Activated CD4-positive, alpha-beta T cell treated with anti-CD3 and anti-CD28 coated beads, Interleukin-2, amount 10 ng/mL, durations not matched to agents 24 days and 14 days (primary cell): Measurements from ENCODE around the gene LGALS12. TPM values are rescaled to one million over a fixed set of nuclear protein-coding genes. Genes with fewer than 3 reads are reported as not detected.
A peak's percentile ranks its signal among the peaks of the same experiment; 100 is the strongest.

Source experiments
- DNase-seq: peaks from one replicate; pipeline ENCODE4 v3.0.0; 2022
- H3K27ac Mint-ChIP-seq: one replicate; pipeline ENCODE4 v1.8.0; 2022; ENCODE audit warnings: mild to moderate bottlenecking, mixed read lengths
- H3K27me3 Mint-ChIP-seq: one replicate; pipeline ENCODE4 v1.8.0; 2022; ENCODE audit warnings: mixed read lengths
- H3K36me3 Mint-ChIP-seq: one replicate; pipeline ENCODE4 v1.8.0; 2022; ENCODE audit warnings: low read depth, mild to moderate bottlenecking, mixed read lengths
- H3K4me1 Mint-ChIP-seq: one replicate; pipeline ENCODE4 v1.8.0; 2021; ENCODE audit warnings: mixed read lengths
- H3K4me3 Mint-ChIP-seq: one replicate; pipeline ENCODE4 v1.8.0; 2022; ENCODE audit warnings: mild to moderate bottlenecking, moderate library complexity, mixed read lengths
- H3K9me3 Mint-ChIP-seq: one replicate; pipeline ENCODE4 v1.8.0; 2021; ENCODE audit warnings: mixed read lengths
- intact Hi-C: fragments of 100-400 bp; cut with micrococcal nuclease; formaldehyde crosslinking; loops from one replicate; pipeline ENCODE4 v1.15.1; 2023
- total RNA-seq: library from RNA; stranded (reverse); gene quantifications from 2 replicates; pipeline ENCODE4 v1.2.3, GENCODE V29; 2022

Gene LGALS12
- total RNA-seq: not detected in 2 replicates

- no peaks in the 10 kb centered on the region for H3K36me3 Mint-ChIP-seq
- H3K27me3 Mint-ChIP-seq: no peaks in the 10 kb centered on the region
- H3K9me3 Mint-ChIP-seq: peaks cover 8% of the 10 kb centered on the region
- intact Hi-C loops: no loop called here
- H3K4me3 Mint-ChIP-seq: no peak within 1 kb of the TSS
- no peak within 1 kb of the TSS for H3K27ac Mint-ChIP-seq
- H3K4me1 Mint-ChIP-seq: peaks cover 9% of the 10 kb centered on the region
- no peak for DNase-seq
Measured at GRCh38 chr11:63505857-63506528, at the start of gene LGALS12. TSS of gene LGALS12 (plus strand) at chr11:63506084. CDS start at chr11:63506459, 375 bp downstream.

- intact Hi-C loops: no loop called here
- H3K4me1 Mint-ChIP-seq: no peaks in the 10 kb centered on the region
Measured at GRCh38 chr11:63459586-63459985, 46.3 kb upstream of the LGALS12 start.

DNA sequence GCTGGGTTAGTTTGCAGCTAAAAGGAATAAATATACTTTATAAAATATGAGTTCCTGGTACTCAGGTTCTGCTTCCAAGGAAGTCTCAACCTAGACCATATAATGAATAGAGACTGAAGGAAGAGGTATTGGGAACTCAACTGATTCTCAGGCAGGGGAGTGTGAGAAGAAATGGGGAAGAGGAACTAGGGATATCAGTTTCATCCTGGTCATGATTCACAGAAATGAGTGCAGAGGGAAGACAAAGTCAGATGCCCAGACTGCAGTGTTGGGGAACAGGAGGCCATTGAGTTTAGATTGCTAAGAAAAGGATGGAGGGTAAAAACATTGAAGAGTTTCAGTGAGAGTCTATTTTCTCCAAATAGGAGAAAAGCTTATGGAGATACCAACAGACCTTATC is 43.7 kb upstream of the LGALS12 start:
- Mint-ChIP-seq H3K9me3 (no peaks in the 10 kb centered on the region), H3K27ac (no peak overlapping the region)

More at GRCh38 chr11:63459586-63459985, 46.3 kb upstream of the LGALS12 start:
- Mint-ChIP-seq H3K4me3 (no peak overlapping the region), H3K27ac (no peak overlapping the region), H3K36me3 (no peaks in the 10 kb centered on the region), H3K9me3 (no peaks in the 10 kb centered on the region), H3K27me3 (peaks cover 7% of the 10 kb centered on the region)
- DNase-seq: peak; percentile 24

GRCh38 chr11:63470311-63470710 is 35.6 kb upstream of the LGALS12 start:
- no peak for DNase-seq

More for the DNA sequence above, 43.7 kb upstream of the LGALS12 start:
- Mint-ChIP-seq H3K4me1 (no peaks in the 10 kb centered on the region), H3K4me3 (no peak overlapping the region), H3K27me3 (peaks cover 8% of the 10 kb centered on the region), H3K36me3 (no peaks in the 10 kb centered on the region)
- intact Hi-C loops: no loop called here
- DNase-seq: no peak

GRCh38 chr11:63472372-63472771 is 33.5 kb upstream of the LGALS12 start:
- Mint-ChIP-seq H3K36me3 (no peaks in the 10 kb centered on the region), H3K27me3 (peaks cover 24% of the 10 kb centered on the region), H3K9me3 (peaks cover 4% of the 10 kb centered on the region), H3K4me1 (no peaks in the 10 kb centered on the region), H3K4me3 (no peak overlapping the region), H3K27ac (no peak overlapping the region)
- intact Hi-C loops: no loop called here
- no peak for DNase-seq

More at GRCh38 chr11:63470311-63470710, 35.6 kb upstream of the LGALS12 start:
- Mint-ChIP-seq H3K9me3 (no peaks in the 10 kb centered on the region), H3K27me3 (peaks cover 13% of the 10 kb centered on the region), H3K27ac (no peak overlapping the region), H3K36me3 (no peaks in the 10 kb centered on the region), H3K4me1 (no peaks in the 10 kb centered on the region), H3K4me3 (no peak overlapping the region)
- intact Hi-C loops: no loop called here

GRCh38 chr11:63476618-63477017 is 29.3 kb upstream of the LGALS12 start:
- Mint-ChIP-seq H3K9me3 (peaks cover 4% of the 10 kb centered on the region), H3K4me3 (no peak overlapping the region), H3K27me3 (peaks cover 28% of the 10 kb centered on the region), H3K4me1 (no peaks in the 10 kb centered on the region), H3K36me3 (no peaks in the 10 kb centered on the region), H3K27ac (no peak overlapping the region)
- intact Hi-C loops: no loop called here
- no peak for DNase-seq

DNA sequence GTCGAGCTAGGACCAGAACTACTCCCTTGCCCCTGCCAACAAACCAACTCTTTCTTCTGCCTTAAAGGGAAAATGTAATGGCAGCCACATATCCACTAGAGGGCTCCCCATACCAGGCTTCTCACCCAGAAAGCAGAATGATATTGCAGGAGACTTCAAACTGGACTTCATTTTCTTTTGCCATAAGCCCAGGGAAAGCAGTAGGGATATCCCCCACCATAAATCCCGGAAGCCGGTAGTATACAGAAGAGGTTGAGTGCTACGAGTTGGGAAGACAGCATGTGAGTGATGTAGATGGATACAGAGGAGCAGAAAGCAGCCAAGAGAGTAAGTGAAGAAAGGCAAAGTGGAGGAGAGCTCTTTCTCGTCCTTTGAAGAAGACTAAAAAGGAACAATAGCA is 27.0 kb upstream of the LGALS12 start:
- H3K9me3 Mint-ChIP-seq: peaks cover 4% of the 10 kb centered on the region
- H3K4me1 Mint-ChIP-seq: no peaks in the 10 kb centered on the region
- H3K36me3 Mint-ChIP-seq: no peaks in the 10 kb centered on the region
- H3K4me3 Mint-ChIP-seq: no peak overlapping the region
- peaks cover 41% of the 10 kb centered on the region for H3K27me3 Mint-ChIP-seq
- peak; percentile 86 for DNase-seq
- intact Hi-C loops: loop anchor here (1.0 to 2.0 kb wide), 2 partner anchors 157 to 260 kb away; no protein-coding TSS in a partner anchor
- H3K27ac Mint-ChIP-seq: no peak overlapping the region

DNA sequence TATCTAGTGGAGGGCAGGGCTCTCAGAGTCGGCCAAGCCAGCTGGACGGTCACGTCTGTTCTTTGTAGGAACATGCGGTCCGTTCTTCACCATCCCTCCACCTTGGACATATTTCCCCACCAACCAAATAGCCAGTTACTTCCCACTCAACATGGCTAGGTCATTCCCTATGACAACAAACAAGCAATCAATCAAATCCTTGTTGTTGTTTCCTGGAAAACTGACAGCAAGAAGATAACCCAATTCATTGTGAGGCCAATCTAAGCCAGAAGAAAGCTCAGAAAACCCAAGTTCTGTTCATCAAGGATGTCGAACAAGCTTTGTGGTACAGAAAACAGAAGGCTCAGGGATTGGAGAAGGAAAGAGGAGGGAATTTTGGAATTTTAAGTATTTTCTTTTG is 25.8 kb upstream of the LGALS12 start:
- no peak for DNase-seq
- Mint-ChIP-seq H3K4me1 (no peaks in the 10 kb centered on the region), H3K4me3 (no peak overlapping the region), H3K9me3 (peaks cover 6% of the 10 kb centered on the region), H3K27ac (no peak overlapping the region), H3K36me3 (no peaks in the 10 kb centered on the region), H3K27me3 (peaks cover 44% of the 10 kb centered on the region)
- intact Hi-C loops: no loop called here

DNA sequence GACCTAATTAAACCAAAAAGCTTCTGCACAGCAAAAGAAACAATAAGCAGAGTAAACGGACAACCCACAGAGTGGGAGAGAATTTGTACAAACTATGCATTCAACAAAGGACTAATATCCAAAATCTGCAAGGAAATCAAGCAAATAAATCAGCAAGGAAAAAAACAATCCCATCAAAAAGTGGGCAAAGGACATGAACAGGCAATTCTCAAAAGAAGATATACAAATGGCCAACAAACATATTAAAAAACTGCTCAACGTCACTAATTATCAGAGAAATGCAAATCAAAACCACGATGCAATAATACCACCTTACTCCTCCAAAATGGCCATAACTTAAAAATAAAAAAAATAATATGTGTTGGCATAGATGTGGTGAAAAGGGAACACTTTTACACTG is 20.1 kb upstream of the LGALS12 start:
- intact Hi-C loops: no loop called here
- no peaks in the 10 kb centered on the region for H3K36me3 Mint-ChIP-seq

DNA sequence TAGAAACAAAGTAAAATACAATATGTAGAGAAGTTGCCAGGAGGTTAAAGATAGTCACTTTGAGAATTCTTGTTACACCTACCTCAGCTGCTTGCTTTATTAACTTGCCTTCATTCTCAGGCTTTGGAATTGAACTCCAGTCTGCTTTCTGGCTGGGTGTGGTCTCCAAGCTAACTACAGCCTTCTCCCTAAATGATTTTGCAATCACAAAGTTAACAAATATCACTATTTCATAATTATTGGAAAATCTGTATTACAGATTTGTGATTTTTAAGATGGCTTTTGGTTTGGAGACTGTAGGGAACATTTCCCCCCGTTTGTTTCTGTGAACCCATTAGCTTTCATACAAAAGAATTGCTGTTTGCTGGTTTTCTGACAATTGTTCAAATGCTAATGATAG is 17.1 kb upstream of the LGALS12 start:
- H3K27me3 Mint-ChIP-seq: peaks cover 72% of the 10 kb centered on the region
- no peak overlapping the region for H3K27ac Mint-ChIP-seq
- no peaks in the 10 kb centered on the region for H3K36me3 Mint-ChIP-seq
- intact Hi-C loops: no loop called here
- peaks cover 7% of the 10 kb centered on the region for H3K9me3 Mint-ChIP-seq
- no peak overlapping the region for H3K4me3 Mint-ChIP-seq
- DNase-seq: no peak
- peaks cover 6% of the 10 kb centered on the region for H3K4me1 Mint-ChIP-seq

More for the DNA sequence above, 20.1 kb upstream of the LGALS12 start:
- no peak for DNase-seq
- no peak overlapping the region for H3K27ac Mint-ChIP-seq
- peaks cover 7% of the 10 kb centered on the region for H3K9me3 Mint-ChIP-seq
- no peaks in the 10 kb centered on the region for H3K4me1 Mint-ChIP-seq
- peaks cover 66% of the 10 kb centered on the region for H3K27me3 Mint-ChIP-seq
- H3K4me3 Mint-ChIP-seq: no peak overlapping the region

DNA sequence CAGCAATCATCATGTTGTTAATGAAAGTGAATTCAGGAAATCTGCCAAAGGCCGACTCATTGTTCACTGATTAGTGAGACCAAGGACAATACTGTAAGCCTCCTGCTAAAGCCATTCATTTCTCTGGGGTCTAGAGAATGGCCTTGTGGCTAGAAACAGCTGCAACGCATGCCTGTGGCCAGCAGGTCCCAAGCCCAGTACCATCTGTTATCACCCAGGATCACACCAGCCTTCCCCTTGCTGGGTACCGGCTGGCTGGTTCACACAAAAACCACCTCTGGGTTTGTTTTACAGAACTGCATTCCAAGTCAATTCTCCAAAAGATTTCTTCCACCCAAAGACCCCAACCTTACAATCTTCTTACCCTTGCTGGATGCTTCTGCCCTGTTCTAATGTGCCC is 16.0 kb upstream of the LGALS12 start:
- no peak for DNase-seq
- peaks cover 7% of the 10 kb centered on the region for H3K9me3 Mint-ChIP-seq
- intact Hi-C loops: no loop called here
- peaks cover 72% of the 10 kb centered on the region for H3K27me3 Mint-ChIP-seq
- no peaks in the 10 kb centered on the region for H3K36me3 Mint-ChIP-seq
- H3K4me1 Mint-ChIP-seq: peaks cover 6% of the 10 kb centered on the region
- no peak overlapping the region for H3K4me3 Mint-ChIP-seq
- H3K27ac Mint-ChIP-seq: no peak overlapping the region

DNA sequence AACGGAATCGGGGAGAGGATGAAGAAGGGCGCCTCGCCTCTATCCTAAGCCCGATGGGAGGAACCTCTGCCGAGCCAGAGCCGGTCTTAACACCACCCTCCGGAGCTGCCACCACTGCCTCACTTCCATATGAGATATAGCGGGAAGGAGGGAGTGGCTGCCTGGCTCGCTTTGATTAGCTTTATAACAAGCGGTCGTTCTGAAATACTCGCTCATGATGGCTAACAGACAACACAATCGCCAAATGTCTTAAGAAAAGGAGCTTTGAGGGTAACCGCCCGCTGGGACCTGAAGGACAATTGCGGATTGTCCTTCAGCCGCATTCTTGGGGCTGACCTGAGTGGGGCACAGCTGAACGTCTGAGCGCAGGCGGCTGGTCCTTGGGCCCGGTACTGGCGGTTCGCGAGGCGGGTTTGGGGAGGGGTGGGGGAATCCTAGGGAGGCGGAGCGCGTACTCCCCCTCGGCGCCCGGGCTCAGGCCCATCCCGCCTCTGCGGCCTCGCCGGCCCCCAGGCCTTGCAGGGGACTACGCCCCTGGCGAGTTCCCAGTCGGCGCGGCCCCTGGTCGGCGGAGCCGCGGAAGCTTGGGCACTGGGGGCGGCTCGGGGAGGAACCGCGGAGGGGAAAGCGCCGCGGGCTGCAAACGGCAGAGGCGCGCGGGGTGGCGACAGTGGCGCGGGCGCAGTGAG is 15.2 kb upstream of the LGALS12 start, which contains the start of gene PLAAT5:
Gene PLAAT5 (minus strand): TSS at position 617 of the 689 bp plus-strand sequence. CDS start 133 bp downstream, at position 484.
- intact Hi-C loops: no loop called here
- peak; percentile 65 for DNase-seq

DNA sequence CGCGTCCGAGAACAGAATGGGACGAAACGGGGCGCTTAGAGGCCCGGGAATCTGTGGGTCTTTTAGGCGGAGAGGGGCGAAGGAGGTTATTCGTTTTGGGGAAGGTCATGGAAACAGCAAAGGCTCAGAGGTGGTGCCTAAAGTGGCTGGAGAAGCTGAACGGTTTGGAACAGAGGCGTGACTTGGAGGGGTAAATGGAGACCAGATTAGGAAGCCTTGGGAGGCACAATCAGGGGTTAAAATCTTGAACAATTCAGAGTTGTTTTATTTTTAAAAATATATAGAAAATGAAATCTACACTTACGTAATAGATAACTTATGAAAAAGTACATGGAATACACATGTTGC is 14.7 kb upstream of the LGALS12 start:
- peaks cover 6% of the 10 kb centered on the region for H3K4me1 Mint-ChIP-seq
- no peaks in the 10 kb centered on the region for H3K9me3 Mint-ChIP-seq
- H3K36me3 Mint-ChIP-seq: no peaks in the 10 kb centered on the region
- H3K27ac Mint-ChIP-seq: no peak overlapping the region
- peaks cover 68% of the 10 kb centered on the region for H3K27me3 Mint-ChIP-seq
- H3K4me3 Mint-ChIP-seq: peak overlapping the region; percentile 80
- intact Hi-C loops: no loop called here
- DNase-seq: no peak

More for the DNA sequence above, 15.2 kb upstream of the LGALS12 start, which contains the start of gene PLAAT5:
- peaks cover under 1% of the 10 kb centered on the region for H3K9me3 Mint-ChIP-seq
- H3K4me1 Mint-ChIP-seq: peaks cover 6% of the 10 kb centered on the region
- no peaks in the 10 kb centered on the region for H3K36me3 Mint-ChIP-seq
- H3K4me3 Mint-ChIP-seq: peak within 1 kb of the TSS; percentile 80
- H3K27ac Mint-ChIP-seq: no peak within 1 kb of the TSS
- peaks cover 70% of the 10 kb centered on the region for H3K27me3 Mint-ChIP-seq

- H3K27me3 Mint-ChIP-seq: peaks cover 68% of the 10 kb centered on the region
- H3K27ac Mint-ChIP-seq: no peak overlapping the region
- peak overlapping the region; percentile 80 for H3K4me3 Mint-ChIP-seq
- no peaks in the 10 kb centered on the region for H3K9me3 Mint-ChIP-seq
- peak; percentile 46 for DNase-seq
- peaks cover 6% of the 10 kb centered on the region for H3K4me1 Mint-ChIP-seq
- H3K36me3 Mint-ChIP-seq: no peaks in the 10 kb centered on the region
- intact Hi-C loops: no loop called here
Measured at GRCh38 chr11:63491636-63492372, 14.1 kb upstream of the LGALS12 start.
